HEK293T (cell line): ENCODE data around the gene SUPT5H.

Source experiments
- CTCF ChIA-PET: fragments of 350-600 bp; formaldehyde crosslinking; extraction: SDS; loops from one replicate; lab custom pipeline; 2021; ENCODE audit warnings: antibody characterized with exemption, inconsistent platforms; lab: Yijun Ruan, JAX
- POLR2A ChIA-PET: fragments of 350-600 bp; formaldehyde crosslinking; extraction: SDS; loops from one replicate; lab custom pipeline; 2020; ENCODE audit warnings: antibody characterized with exemption, inconsistent platforms; lab: Yijun Ruan, JAX
- DNase-seq: peaks from one replicate; pipeline ENCODE4 v3.0.0; 2012; ENCODE audit warnings: mixed read lengths; ENCODE audit errors: extremely low spot score
- ARNT ChIP-seq: fragments of 450-650 bp; IDR thresholded peaks from 2 replicates; pipeline ENCODE4 v1.6.1; 2017; ENCODE audit warnings: mild to moderate bottlenecking
- BHLHE40 ChIP-seq: fragments of 450-650 bp; IDR thresholded peaks from 2 replicates; pipeline ENCODE4 v1.6.1; 2016; ENCODE audit warnings: mild to moderate bottlenecking, moderate library complexity, borderline replicate concordance
- CTBP1 ChIP-seq: fragments of 450-650 bp; IDR thresholded peaks from 2 replicates; pipeline ENCODE4 v1.6.1; 2016; ENCODE audit warnings: borderline replicate concordance
- ELF4 ChIP-seq: fragments of 450-650 bp; IDR thresholded peaks from 2 replicates; pipeline ENCODE4 v1.6.1; 2017; ENCODE audit warnings: antibody characterized with exemption
- FOXA1 ChIP-seq: fragments of 450-650 bp; IDR thresholded peaks from 2 replicates; pipeline ENCODE4 v1.6.1; 2016; ENCODE audit warnings: mild to moderate bottlenecking
- FOXK2 ChIP-seq: fragments of 450-650 bp; IDR thresholded peaks from 2 replicates; pipeline ENCODE4 v1.6.1; 2016; ENCODE audit warnings: mild to moderate bottlenecking
- FOXM1 ChIP-seq: fragments of 450-650 bp; IDR thresholded peaks from 2 replicates; pipeline ENCODE4 v1.6.1; 2017; ENCODE audit warnings: mild to moderate bottlenecking, borderline replicate concordance
- HDGF ChIP-seq: fragments of 450-650 bp; IDR thresholded peaks from 2 replicates; pipeline ENCODE4 v1.6.1; 2017; ENCODE audit warnings: antibody characterized with exemption, borderline replicate concordance
- L3MBTL2 ChIP-seq: fragments of 450-650 bp; conservative IDR thresholded peaks from 2 replicates; pipeline ENCODE4 v1.6.1; 2016; ENCODE audit warnings: mild to moderate bottlenecking
- LEF1 ChIP-seq: fragments of 450-650 bp; IDR thresholded peaks from 2 replicates; pipeline ENCODE4 v1.6.1; 2017; ENCODE audit warnings: mild to moderate bottlenecking, borderline replicate concordance
- NFRKB ChIP-seq: fragments of 450-650 bp; IDR thresholded peaks from 2 replicates; pipeline ENCODE4 v1.6.1; 2016; ENCODE audit warnings: mild to moderate bottlenecking, moderate library complexity
- SP1 ChIP-seq: fragments of 450-650 bp; IDR thresholded peaks from 2 replicates; pipeline ENCODE4 v1.6.1; 2017
- SUZ12 ChIP-seq: fragments of 450-650 bp; IDR thresholded peaks from 2 replicates; pipeline ENCODE4 v1.6.1; 2016; ENCODE audit warnings: mild to moderate bottlenecking
- TARDBP ChIP-seq: fragments of 450-650 bp; IDR thresholded peaks from 2 replicates; pipeline ENCODE4 v1.6.1; 2016
- ZNF384 ChIP-seq: fragments of 450-650 bp; IDR thresholded peaks from 2 replicates; pipeline ENCODE4 v1.6.1; 2016
- TF ChIP-seq, protein P1 (sequence below): fragments of 450-650 bp; IDR thresholded peaks from 2 replicates; pipeline ENCODE4 v1.6.1; 2016

Gene SUPT5H

DNA sequence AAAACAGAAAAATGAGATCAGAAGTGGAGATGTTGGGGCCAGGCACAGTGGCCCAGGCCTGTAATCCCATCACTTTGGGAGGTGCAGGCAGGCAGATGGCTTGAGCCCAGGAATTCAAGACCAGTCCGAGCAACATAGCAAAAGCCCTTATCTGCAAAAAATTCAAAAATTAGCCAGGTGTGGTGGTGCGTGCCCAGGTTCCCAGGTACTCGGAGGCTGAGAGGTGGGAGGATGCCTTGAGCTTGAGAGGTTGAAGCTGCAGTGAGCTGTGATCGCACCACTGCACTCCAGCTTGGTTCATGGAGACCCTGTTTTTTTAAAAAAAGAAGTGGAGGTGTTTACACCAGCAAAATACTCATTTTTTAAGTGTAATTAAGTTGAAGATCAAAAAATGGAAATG lies 45.3 kb upstream of the SUPT5H start:
- DNase-seq = no peak
- POLR2A ChIA-PET = interaction anchor here (1.3 to 10.0 kb wide), 2 partner anchors 8 to 35 kb away, joined by 3 to 54 read pairs; partner anchors contain the start of genes MED29, PAF1 and RPS16
- CTCF ChIA-PET = no interaction called here
- TF ChIP-seq ELF4 (no peak), FOXA1 (no peak), LEF1 (no peak), CTBP1 (no peak), FOXM1 (no peak), NFRKB (no peak), SUZ12 (no peak), HDGF (no peak), L3MBTL2 (no peak), SP1 (no peak), TARDBP (no peak), FOXK2 (no peak), ARNT (no peak), BHLHE40 (no peak), ZNF384 (no peak)
- TF ChIP-seq, protein P1, sequence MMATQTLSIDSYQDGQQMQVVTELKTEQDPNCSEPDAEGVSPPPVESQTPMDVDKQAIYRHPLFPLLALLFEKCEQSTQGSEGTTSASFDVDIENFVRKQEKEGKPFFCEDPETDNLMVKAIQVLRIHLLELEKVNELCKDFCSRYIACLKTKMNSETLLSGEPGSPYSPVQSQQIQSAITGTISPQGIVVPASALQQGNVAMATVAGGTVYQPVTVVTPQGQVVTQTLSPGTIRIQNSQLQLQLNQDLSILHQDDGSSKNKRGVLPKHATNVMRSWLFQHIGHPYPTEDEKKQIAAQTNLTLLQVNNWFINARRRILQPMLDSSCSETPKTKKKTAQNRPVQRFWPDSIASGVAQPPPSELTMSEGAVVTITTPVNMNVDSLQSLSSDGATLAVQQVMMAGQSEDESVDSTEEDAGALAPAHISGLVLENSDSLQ = no peak

DNA sequence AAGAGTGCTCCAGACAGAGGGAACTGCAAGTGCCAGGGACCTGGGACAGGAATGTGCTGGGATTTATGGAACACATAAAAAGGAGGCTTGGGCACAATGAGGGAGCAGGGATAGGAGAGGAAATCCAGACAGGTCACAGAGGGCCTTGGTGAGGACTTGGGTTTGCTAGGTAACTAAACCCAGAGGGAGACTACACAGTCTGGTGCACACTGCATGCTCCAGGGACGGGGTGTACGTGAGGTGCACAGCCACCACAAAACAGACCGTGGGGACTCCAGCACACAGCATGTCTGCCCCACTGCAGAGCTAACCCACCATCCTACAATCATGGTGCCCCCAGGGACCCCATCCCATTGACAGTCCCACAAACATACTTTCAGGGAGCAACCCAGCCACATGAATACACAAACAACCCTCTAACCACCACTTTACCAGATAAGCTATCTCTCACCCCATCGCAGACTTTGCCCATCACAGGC lies 44.3 kb upstream of the SUPT5H start:
- ChIA-PET CTCF (interaction anchor here (1.1 kb wide), 1 partner anchor 11 kb away, joined by 5 read pairs; the partner anchor contains the start of gene PLEKHG2), POLR2A (interaction anchor here (0.8 to 10.0 kb wide), 3 partner anchors 10 to 34 kb away, joined by 3 to 54 read pairs (median 3); partner anchors contain the start of genes MED29, PAF1 and RPS16)
- no peak for DNase-seq
- TF ChIP-seq LEF1 (no peak), TARDBP (no peak), SP1 (no peak), ZNF384 (no peak), ARNT (no peak), BHLHE40 (no peak), ELF4 (no peak), L3MBTL2 (no peak), FOXA1 (no peak), CTBP1 (no peak), FOXK2 (no peak), FOXM1 (no peak), NFRKB (no peak), HDGF (no peak), SUZ12 (no peak)
- TF ChIP-seq, protein P1 = no peak

DNA sequence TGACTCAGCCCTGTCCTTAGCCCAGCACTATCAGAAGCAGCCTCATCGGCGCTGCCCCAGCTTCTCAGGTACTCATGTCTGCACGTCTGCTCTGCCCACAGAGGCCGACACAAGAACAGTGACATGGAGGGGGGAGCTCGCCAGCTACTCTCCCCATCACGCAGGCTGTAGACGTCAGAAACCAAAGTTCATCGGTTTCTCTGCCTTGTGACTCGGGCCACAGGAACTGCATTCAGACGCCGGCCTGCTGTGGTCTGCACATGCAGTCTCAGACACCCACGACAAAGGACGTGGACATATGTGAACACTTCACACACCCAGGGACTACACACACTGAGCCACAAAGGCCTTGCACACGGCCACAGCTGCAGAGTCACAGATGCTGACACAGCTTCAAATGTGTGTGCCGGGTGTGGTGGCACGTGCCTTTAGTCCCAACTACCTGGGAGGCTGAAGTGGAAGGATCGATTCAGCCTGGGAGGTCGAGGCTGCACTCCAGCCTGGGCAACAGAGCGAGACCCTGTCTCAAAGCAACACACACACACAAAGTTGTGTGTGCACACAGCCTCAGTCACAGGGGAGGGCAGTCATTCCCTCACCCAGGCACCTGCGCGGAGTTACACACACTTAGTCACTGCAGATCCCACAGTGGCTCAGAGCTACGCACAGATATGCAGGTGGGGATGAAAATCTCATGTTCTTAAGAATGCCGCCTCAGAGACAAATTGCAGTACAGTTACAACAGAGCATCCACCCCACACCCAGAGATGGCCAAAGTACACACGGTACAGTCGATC lies 43.6 kb upstream of the SUPT5H start:
- POLR2A ChIA-PET = interaction anchor here (0.6 to 10.0 kb wide), 4 partner anchors 10 to 34 kb away, joined by 3 to 54 read pairs (median 4); partner anchors contain the start of genes MED29, PAF1 and RPS16
- TF ChIP-seq TARDBP = no peak
- TF ChIP-seq SUZ12 = no peak
- no peak for TF ChIP-seq FOXK2
- TF ChIP-seq LEF1 = no peak
- TF ChIP-seq ARNT = no peak
- TF ChIP-seq HDGF = no peak
- no peak for TF ChIP-seq ZNF384
- no peak for TF ChIP-seq ELF4
- no peak for TF ChIP-seq L3MBTL2
- TF ChIP-seq FOXM1 = no peak
- TF ChIP-seq CTBP1 = no peak
- TF ChIP-seq, protein P1 = no peak
- no peak for TF ChIP-seq BHLHE40
- no peak for TF ChIP-seq NFRKB
- TF ChIP-seq SP1 = no peak
- TF ChIP-seq FOXA1 = no peak
- no peak for DNase-seq
- CTCF ChIA-PET = interaction anchor here (0.7 to 1.1 kb wide), 2 partner anchors 10 to 39 kb away, joined by 3 to 5 read pairs; partner anchors contain the start of gene PLEKHG2

DNA sequence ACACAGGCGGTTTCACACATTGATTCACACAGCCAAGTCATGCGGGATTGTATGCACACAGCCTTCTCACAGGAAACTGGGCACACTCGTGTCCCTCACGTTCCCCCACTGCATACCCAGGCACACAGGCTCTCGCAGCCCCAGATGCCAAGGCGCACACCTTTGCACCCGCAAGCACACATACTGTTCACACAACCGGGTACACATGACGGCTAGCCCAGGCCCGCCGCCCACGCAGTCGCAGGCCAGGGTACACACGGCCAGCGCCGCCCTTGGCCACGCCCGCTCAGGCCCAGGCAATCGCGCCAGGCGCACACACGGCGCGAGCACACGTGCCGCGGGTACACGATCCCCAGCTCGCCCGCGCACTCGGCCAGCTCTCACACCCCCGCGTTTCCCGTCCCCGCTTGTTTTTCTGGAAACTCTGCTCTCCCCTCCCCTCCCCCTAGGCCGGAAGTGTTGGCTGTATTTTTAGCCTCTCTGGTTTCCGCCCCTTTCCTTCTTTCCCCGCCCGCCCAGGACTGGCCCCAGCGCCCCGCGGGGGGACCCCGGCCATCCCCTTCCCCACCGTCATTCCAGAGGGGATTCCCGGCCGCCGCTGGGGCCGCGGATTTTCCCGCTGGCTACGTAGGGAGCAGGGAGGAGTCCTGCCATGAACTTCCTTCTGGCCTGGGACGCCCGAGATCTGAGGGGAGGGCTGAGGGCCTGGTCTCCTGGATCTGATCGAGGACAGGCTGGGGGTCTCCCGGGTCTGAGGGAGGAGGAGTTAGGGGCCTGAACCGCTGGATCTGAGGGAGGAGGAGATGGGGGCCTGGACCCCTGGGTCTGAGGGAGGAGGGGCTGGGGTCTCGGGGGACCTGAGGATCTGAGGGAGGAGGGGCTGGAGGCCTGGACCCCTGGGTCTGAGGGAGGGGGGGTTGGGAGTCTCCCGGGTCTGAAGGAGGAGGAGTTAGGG lies 42.8 kb upstream of the SUPT5H start:
- ChIA-PET CTCF (no interaction called here), POLR2A (interaction anchor here (0.6 to 10.0 kb wide), 3 partner anchors 9 to 33 kb away, joined by 3 to 54 read pairs (median 4); partner anchors contain the start of genes MED29, PAF1 and RPS16)
- no peak for DNase-seq
- TF ChIP-seq FOXA1 = no peak
- TF ChIP-seq ELF4 = peak; percentile 36; the same call in 1 of the 2 replicates
- no peak for TF ChIP-seq SP1
- no peak for TF ChIP-seq NFRKB
- TF ChIP-seq L3MBTL2 = peak; percentile 90
- 0 out of 2 replicates have a peak, but pooled peaks have one; percentile 40 for TF ChIP-seq HDGF
